SK-N-MC (cell line): ENCODE measurements around the gene TCERG1L.

Experiments used
- EZH2 ChIP-seq: fragments of 200-600 bp; sonication (generic); IDR thresholded peaks from one replicate; pipeline ENCODE4 v1.6.1; 2017; ENCODE audit warnings: antibody characterized with exemption
- FOXP2 ChIP-seq: optimal IDR thresholded peaks from 2 replicates; pipeline ENCODE3; 2011; ENCODE audit warnings: mild to moderate bottlenecking, moderate library complexity; ENCODE audit not compliant: insufficient read depth; ENCODE audit errors: extremely low read length, control extremely low read depth
- POLR2AphosphoS5 ChIP-seq: IDR thresholded peaks from 2 replicates; pipeline ENCODE4 v1.6.1; 2012; ENCODE audit warnings: mild to moderate bottlenecking, low read depth, low read length, borderline replicate concordance

GRCh38 chr10:131141207-131141606 lies 170.3 kb downstream of the TCERG1L start:
- TF ChIP-seq EZH2 (no peak), POLR2AphosphoS5 (no peak), FOXP2 (no peak)
